Occipital lobe (tissue), 2 donors: ENCODE data around the gene TM9SF2. TPM values are rescaled to one million over a fixed set of nuclear protein-coding genes. Genes with fewer than 3 reads are reported as not detected.
"Not testable (repeated sequence)": the region's sequence is repeated elsewhere in the genome, so short reads cannot be mapped to it uniquely, and the experiment has no call there.

Experiments used
- DNase-seq: peaks from one replicate; lab custom pipeline; 2025; lab: John Stamatoyannopoulos, UW
- total RNA-seq: library from RNA; depleted of rRNA; stranded (reverse); fragments of >200 nt; gene quantifications from one replicate; pipeline ENCODE4 v1.2.3, GENCODE V29; 2014

The TM9SF2 gene, protein sequence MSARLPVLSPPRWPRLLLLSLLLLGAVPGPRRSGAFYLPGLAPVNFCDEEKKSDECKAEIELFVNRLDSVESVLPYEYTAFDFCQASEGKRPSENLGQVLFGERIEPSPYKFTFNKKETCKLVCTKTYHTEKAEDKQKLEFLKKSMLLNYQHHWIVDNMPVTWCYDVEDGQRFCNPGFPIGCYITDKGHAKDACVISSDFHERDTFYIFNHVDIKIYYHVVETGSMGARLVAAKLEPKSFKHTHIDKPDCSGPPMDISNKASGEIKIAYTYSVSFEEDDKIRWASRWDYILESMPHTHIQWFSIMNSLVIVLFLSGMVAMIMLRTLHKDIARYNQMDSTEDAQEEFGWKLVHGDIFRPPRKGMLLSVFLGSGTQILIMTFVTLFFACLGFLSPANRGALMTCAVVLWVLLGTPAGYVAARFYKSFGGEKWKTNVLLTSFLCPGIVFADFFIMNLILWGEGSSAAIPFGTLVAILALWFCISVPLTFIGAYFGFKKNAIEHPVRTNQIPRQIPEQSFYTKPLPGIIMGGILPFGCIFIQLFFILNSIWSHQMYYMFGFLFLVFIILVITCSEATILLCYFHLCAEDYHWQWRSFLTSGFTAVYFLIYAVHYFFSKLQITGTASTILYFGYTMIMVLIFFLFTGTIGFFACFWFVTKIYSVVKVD
- 129 TPM for total RNA-seq

DNA sequence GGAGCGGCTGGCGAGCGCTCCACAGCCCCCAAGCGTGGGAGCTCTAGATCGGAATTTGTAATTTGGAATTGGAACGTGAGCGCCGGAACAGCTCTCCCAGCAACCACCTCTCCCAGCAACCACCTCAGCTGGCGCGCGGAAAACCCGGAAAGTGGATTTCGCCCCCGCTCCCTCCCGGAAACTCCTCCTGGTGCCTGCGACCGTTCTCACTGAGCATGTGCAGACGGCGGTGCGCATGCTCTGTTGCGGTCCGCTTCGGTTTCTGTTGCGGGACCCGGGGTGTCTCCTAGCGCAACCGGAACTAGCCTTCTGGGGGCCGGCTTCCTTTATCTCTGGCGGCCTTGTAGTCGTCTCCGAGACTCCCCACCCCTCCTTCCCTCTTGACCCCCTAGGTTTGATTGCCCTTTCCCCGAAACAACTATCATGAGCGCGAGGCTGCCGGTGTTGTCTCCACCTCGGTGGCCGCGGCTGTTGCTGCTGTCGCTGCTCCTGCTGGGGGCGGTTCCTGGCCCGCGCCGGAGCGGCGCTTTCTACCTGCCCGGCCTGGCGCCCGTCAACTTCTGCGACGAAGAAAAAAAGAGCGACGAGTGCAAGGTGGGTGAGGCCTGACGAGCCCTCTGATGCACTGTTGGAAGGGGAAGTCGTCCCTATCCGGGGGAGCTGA lies at the start of gene TM9SF2:
Gene TM9SF2, plus strand, starts transcription at position 289 of the 664 bp plus-strand sequence. Its CDS starts 135 bp downstream, at position 424.
- peak; percentile 90 for DNase-seq

DNA sequence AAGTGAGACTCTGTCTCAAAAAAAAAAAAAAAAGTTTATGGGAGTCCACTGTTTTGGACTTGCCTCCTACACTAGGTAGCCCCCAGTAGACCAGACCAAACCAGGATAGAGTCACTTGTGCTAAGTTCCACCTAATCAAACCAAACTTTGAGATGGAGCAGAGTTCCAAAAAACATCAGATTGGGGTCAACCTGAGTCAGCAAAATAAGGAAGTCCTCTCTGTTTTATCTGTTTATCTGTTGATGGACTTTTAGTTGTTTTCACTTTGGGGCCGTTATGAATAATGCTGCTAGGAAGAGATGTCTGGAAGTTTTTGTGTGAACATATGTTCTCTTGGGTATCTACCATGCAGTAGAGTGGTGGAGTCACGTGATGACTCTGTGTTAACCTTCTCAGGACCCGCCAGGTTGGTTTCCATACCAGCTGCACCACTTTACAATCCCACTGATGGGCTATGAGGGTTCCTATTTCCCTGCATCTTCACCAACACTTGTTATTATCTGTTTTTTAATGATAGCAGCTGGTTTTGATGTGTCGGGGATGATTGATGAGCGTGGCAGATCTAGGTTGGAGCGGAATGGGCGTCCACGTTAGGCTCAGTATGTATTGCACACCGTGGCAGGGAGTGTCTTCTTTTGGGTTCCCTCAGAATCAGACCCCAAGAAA lies 46.6 kb upstream of the TM9SF2 start:
- DNase-seq, result no peak

DNA sequence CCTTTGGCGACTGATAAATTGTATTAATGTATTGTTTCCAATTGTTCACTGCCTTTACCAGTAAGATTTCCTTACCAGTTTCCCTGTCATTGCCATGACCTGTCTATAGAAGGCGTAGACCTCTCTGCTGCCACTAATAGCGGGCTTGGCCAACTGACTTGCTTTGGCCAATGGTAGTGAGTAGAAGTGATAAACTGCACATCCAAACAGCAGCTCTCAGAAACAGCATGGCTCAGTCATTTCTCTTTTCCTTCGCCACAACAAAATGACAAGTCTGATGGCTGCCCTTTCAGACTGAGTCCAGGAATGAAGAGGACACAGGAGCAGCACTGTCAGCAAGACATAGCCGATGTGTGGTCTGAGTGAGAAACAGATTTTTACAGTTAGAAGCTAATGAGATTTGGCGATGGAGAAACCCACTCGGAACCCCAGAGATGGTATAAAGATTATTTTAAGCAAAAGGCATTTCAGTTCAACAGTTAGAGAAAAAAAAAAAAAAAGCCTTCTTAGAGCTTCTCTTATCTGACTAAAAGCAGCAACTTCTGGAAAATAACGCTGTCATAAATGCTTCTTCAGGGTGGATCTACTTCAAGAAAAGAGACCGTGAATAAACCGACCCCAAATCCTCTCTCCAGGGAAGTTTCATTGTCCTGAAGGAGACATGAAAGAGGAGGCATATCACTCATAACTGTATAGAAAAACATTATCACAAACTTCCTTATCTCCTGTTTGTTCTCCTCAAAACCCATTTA lies 42.0 kb upstream of the TM9SF2 start:
- DNase-seq, result no peak

DNA sequence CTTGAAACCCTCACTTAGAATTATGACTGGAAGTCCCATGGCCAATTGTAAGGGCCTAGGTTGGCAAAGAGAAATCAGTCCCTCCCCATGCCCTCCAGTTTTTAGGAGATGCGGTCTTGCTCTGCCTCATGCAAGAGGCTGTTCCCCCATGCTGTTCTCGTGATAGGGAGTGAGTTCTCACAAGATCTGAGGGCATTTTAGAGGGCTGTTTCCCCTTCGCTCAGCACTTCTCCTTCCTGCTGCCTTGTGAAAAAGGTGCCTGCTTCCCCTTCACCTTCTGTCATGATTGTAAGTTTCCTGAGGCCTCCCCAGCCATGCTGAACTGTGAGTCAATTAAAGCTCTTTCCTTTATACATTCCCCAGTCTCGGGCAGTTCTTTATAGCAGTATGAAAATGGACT lies 40.5 kb upstream of the TM9SF2 start:
- not testable (repeated sequence) for DNase-seq

DNA sequence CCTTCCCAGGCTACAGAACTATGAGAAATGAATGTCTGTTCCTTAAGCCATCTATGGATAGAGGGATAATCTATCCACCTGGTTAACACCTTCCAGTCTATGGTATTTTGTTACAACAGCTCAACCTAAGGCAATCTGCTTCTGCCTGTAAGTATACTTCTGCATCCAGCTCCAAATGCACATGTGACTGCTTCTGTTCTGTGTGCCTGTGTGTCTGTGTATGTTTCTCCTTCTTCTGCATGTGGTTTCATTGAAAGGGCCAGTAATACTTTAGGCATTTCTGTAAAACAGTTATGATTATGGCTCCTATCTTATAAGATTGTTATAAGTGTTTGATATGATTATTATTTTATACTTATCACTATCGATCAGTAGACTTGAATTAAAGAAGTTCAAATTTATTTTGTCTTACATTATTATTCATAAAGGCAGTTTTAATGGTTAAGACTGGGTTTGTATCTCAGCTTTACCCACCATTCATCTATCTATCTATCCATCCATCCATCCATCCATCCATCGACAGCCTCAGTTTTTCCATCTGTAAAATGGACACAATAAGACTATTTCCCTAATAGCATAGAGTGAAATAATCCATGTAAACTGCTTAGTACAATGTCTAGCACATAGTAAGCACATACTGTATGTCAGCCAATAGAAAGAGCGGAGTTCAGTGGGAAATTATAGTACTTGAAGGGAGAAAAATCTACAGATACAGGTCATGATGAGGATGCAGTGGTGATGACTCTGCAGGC lies 37.5 kb upstream of the TM9SF2 start:
- no peak for DNase-seq

DNA sequence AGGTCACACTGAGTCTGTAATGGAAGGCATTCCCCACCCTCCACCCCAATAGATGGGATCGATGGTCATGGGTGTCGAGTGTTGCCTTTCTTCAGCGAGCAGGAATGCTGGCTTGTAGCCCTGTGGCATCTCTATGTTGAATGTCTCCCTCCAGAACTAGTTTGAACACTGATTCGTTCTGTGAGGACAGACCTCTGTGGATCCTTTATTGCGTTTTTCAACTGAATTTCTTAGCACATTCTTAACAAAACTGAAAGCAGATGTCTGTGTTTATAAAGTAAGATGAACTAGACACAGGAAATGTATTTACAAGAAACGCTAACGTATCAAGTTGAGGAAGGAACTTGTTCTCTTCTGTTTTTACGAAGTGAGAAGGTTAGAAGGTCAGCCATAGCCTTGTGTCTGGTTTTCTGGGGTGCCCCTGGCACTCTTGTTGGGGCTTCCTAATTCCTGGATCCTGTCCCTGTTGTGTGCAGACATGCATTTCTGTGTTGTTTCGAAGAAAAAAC lies 36.8 kb upstream of the TM9SF2 start:
- no peak for DNase-seq

DNA sequence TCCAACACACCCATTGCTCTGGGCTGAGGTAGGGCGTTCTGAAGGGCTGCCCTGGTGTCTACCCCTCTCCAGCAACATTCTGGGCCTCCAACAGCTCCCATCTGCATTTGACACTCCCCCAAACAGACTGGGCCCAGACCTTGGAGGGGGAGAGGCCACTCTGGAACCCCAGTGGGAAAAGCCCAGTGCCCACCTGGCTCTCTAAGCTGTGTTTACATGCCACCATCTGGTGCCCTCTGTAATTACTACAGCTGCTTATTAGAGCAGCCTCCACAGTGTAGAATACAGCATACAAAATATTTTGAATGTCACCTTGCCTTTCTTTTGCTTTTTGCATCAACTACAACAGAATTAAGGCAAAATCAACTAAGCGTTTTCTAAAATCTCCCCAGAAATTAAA lies 35.8 kb upstream of the TM9SF2 start:
- DNase-seq, result no peak

DNA sequence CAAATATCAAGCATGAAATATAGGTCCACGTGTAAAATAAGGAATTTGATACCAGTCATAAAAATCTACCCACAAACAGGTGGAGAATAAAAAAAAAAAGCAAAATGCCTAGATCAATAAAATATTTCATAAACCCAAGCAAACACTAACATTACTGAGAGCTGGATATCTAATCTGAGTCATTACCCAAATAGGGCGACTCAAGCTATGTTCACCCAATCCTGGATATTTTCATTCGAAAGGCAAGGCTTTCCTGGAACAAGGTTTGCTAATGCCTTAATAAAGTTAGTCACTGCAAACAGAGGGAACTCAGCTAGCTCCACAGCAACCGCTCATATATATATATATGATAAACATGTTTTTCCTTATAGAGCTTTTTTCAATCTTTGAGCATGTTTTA lies 33.5 kb upstream of the TM9SF2 start:
- DNase-seq, result no peak

DNA sequence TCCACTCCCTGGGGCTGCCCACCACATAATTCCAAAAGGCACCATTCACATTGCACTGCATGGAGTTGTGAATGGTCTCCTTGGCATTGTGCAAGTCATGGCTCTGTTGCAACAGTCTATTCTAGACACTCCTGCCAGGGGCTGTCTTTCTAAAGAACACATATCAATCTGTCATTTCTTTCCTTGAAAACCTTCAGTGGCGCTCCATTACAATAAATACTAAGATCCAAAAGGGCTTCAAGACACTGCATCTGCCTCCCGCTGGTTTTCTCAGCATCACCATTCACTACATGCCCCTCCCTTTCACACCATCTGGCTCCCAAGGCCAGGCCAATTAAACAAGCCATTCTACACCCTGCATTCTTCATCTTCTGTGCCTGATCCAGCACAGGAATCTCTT lies 32.2 kb upstream of the TM9SF2 start:
- no peak for DNase-seq

DNA sequence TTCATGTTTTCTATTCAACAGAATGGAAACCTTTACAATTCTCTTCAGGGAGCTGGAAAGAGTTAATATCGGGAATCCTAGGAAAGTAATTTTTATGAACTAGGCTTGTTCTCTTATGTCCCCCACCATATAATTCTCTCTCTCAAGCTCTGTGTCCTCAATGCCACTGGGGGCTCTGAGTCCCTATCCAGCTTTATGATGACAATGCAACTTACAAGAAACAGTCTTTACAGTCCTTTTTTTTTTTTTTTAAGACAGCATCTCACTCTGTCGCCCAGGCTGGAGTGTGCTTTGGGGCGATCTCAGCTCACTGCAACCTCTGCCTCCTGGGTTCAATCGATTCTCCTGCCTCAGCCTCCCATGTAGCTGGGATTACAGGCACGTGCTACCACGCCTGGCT lies 31.2 kb upstream of the TM9SF2 start:
- no peak for DNase-seq

DNA sequence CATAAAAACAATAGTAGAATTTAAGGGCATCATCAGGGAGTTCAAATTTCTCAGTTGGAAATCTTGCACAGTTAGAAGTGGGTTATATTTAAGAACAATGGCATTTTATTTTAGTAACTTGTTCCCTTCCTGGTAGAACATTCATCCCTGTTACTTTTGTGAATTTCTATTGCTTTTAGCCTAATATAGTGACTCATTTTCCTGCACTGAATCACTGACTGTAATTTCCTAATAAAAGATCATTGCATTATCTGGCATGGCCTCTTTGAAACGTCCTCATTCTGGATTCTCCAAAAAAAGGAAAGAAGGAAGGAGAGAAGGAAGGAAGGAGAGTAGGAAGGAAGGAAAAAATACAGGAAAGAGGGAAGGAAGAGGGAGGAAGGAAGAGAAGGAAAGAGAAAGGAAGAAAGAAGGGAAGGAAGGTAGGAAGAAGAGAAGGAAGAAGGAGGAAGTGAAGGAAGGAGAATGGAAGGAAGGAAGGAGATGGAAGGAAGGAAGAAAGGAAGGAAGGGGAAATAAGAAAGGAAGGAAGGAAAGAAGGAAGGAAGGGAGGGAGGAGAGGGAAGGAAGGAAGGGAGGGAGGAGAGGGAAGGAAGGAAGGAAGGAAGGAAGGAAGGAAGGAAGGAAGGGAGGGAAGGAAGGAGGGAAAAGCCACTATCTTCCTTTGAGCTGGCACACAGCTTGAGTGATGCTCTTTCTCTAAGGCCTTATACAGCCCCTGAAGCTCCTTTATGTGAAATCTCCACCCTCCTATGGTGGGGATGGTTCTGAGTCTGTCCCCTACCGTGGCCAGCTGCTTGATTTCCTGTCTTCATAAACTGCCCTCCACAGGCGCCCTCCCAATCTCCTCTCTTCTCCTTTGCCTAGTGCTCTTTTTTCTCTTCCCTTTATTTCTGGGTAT lies 29.8 kb upstream of the TM9SF2 start:
- no peak for DNase-seq

DNA sequence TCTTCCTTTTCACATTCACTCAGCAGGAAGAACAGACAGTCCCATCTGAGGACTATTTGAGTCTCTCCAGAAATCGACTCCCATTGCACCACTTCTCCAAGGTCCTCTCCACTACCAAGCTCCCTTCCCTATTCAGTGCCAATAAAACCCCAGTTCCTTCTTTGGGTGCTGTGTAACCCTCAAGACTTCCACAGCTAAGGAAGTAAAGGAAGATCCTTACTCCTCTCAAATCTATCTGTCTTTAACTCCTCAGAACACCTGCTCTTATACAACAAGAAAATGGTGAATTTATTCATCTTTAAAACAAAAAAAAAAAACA lies 29.2 kb upstream of the TM9SF2 start:
- DNase-seq, result no peak

DNA sequence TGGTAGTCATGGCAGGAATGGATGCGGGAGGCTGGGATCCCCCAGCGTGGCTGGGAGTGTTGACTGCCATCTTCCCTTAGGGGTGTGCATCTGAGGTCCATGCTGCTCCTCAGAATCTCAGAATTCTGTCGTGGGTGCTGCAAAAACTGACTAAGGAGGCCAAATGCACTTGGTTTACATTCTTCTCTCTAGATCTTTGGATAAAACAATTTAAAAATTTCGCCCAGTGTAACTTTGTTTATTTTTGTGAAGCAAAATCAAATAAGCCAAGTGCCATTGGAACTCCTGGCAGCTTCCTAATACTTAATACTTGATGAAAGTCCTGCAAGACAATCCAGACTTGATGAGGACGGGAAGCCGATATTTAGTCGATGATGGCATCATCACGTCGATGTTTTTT lies 27.8 kb upstream of the TM9SF2 start:
- no peak for DNase-seq

DNA sequence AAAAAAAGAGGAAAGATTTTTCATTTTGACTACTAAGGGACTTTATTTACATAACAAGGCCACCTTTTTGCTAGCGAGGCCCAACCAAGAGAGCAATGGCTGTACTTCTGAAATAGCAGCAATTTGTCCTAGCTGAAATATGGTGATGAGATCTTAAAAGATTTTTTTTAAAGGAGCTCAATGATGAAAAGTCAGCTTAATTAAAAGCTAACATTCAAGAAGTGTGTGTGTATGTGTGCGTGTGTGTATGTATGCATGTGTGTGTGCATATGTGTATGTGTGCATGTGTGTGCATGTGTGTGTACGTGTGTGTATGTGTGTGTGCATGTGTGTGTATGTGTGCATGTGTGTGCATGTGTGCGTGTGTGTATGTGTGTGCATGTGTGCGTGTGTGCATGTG lies 24.6 kb upstream of the TM9SF2 start:
- no peak for DNase-seq

DNA sequence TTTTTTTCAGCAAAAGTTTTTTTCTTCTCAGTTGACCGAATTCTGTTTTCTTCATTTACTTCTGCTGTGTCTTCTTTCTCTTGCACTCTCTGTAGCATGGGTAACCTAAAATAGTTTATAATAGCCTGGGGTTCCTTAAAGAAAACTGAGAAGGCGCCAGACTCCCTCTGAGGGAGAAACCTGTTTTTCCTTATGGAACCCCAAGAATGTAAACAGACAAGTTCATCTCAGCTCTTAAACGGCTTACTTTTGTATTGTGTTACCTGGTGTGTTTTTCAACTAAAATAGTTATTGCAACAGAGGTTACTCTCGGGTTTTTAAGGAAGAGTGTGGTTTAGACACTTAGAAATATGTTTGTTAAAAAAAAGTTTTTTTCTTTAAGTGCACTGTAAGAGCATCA lies 23.8 kb upstream of the TM9SF2 start:
- no peak for DNase-seq

DNA sequence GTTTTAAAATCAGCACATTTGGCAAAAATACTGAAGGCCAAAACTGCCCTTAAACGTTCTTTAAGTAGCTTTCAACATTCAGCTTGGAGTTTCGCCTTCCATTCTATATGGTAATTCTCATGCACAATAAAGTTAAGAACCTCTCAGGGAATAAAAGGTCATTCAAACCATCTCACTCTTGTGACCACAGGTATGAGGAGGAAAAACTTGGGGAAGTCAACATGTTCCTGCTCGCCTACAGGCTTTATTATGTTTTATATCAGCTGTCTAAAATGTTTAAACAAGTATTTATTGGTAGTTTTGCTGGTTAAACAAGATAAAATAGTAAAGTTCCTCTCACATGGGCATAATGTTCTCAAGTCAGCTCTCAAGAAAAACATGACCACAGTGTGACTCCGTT lies 19.9 kb upstream of the TM9SF2 start:
- no peak for DNase-seq

DNA sequence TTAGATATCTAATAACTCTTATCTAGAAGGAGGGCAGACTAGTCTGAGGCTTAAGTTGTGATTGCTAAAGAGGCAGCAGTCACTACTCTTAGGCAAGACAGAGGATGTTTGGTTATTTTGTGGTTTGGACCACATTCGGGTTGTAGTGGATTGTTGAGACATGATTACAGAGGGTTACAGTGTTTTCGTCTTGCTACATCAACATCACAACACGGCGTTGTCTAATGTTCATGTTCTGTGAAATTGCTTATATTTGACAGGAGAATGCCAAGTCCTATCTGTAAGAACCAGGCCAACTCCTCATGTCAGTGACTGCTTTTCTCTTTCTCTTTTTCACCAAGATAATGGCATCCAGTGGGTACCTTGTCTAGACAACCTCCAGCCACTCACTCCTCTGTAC lies 16.8 kb upstream of the TM9SF2 start:
- DNase-seq, result no peak

DNA sequence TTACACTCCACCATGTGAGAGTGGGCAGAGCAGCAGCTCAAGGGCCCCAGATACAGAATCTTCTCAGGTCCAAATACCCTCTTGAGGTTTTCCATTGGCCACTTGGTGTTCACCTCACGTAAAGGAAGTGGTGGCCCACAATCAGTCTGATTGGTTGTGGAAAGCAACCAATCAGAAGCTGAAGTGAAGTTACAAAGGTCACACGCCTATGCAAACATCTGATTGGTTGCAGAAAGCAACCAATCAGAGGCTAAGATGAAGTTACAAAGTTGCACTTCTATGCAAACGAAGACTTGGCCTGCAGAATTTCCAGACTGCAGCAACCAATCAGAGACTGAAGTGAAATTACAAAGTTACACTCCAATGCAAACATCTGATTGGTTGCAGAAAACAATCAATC lies 14.3 kb upstream of the TM9SF2 start:
- DNase-seq, result no peak

DNA sequence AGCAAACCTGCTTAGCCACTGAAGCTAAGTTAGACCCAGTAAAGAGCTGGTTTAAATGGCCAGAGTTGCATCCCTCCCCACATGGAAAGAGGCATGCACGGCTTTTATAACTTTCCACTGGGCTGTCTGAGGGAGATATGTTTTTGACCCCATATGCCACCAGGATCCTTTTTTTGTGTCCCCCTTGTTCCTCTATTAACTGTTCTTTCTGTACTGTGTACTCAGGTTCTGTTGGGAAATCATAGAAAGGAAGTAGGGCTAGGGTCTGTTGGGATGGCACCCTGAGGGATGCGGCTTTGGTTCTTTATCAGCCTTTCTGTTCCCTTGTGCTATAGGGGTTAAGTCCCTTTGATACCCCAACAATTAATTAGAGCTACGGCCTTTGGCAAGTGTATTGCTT lies 12.2 kb upstream of the TM9SF2 start:
- no peak for DNase-seq
